OCI-LY3 (cell line): Measurements from ENCODE around the gene BCL2L2.

Source experiments
- H2AFZ ChIP-seq: fragments of 200-600, 300-600 bp; shearing (Covaris generic); 2 replicates; pipeline ENCODE4 v1.6.0; 2014; ENCODE audit warnings: antibody characterized with exemption, low read depth, low read length
- H3K27ac ChIP-seq: fragments of 200-600, 300-600 bp; sonication (generic); 2 replicates; pipeline ENCODE4 v1.5.1; 2014; ENCODE audit warnings: mild to moderate bottlenecking, low read length, moderate library complexity, mixed read lengths
- H3K27me3 ChIP-seq: fragments of 200-600, 300-600 bp; sonication (generic); 2 replicates; pipeline ENCODE4 v1.6.1; 2014; ENCODE audit warnings: low read depth, low read length, mixed read lengths
- H3K36me3 ChIP-seq: fragments of 200-600, 300-600 bp; sonication (generic); replicated peaks from 2 replicates; pipeline ENCODE3; 2014; ENCODE audit warnings: low read depth, low read length, mixed read lengths
- H3K4me1 ChIP-seq: fragments of 300-600, 200-600 bp; sonication (generic); 2 replicates; pipeline ENCODE4 v1.6.1; 2014; ENCODE audit warnings: low read length, mixed read lengths
- H3K4me2 ChIP-seq: fragments of 200-600, 300-600 bp; sonication (generic); 2 replicates; pipeline ENCODE4 v1.6.1; 2014; ENCODE audit warnings: low read length, mixed read lengths
- H3K4me3 ChIP-seq: fragments of 300-600, 200-600 bp; sonication (generic); 2 replicates; pipeline ENCODE4 v1.5.1; 2014; ENCODE audit warnings: antibody characterized with exemption, mild to moderate bottlenecking, low read length, moderate library complexity
- H3K79me2 ChIP-seq: fragments of 300-600, 200-600 bp; shearing (Covaris generic); 2 replicates; pipeline ENCODE4 v1.6.1; 2014; ENCODE audit warnings: mild to moderate bottlenecking, low read length, mixed read lengths
- H3K9ac ChIP-seq: fragments of 300-600, 200-600 bp; shearing (Covaris generic); 2 replicates; pipeline ENCODE4 v1.6.0; 2014; ENCODE audit warnings: mild to moderate bottlenecking, low read length, moderate library complexity
- H3K9me3 ChIP-seq: fragments of 200-600, 300-600 bp; shearing (Covaris generic); 2 replicates; pipeline ENCODE4 v1.6.1; 2014; ENCODE audit warnings: low read length, mixed read lengths; ENCODE audit not compliant: insufficient read depth
- H4K20me1 ChIP-seq: fragments of 200-600, 300-600 bp; sonication (generic); 2 replicates; pipeline ENCODE4 v1.6.1; 2016; ENCODE audit warnings: low read length, mixed read lengths; ENCODE audit not compliant: insufficient read depth
- EZH2phosphoT487 ChIP-seq: fragments of 200-600 bp; shearing (Covaris generic); IDR thresholded peaks from 2 replicates; pipeline ENCODE4 v1.6.1; 2018; ENCODE audit warnings: antibody characterized with exemption, mixed run types, low read depth
- TF ChIP-seq, protein P1 (sequence below): fragments of 200-600, 300-600 bp; sonication (generic); IDR thresholded peaks from 2 replicates; pipeline ENCODE4 v1.5.1; 2014; ENCODE audit warnings: antibody characterized with exemption, low read length, low read depth

Gene BCL2L2

DNA sequence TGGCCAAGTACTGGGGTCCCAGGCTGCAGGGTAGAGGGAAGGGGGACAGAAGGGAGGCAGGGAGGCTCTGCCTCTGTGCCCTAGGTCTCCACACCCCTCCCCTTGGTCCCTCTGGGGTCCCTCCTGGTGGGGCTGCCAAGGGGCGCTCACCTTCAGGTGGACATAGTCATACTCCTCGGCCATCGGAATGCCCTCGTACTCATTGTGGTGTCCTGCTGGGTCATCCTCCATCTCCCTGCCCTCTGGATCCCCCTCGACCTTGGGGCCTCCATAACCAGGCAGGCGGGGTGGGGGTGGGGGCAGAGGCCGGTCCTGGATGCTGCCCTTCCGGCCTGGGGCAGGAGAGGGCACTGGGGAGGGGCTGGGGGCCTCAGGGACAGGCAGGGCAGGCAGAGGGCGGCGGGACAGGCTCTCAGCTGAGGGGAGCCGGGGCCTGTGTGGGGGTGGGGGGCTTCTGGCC is 52.6 kb downstream of the BCL2L2 start:
- no peaks in the 10 kb centered on the region for H3K9me3 ChIP-seq
- H3K4me2 ChIP-seq, result no peak overlapping the region
- no peaks in the 10 kb centered on the region for H3K4me1 ChIP-seq
- H3K36me3 ChIP-seq, result no peaks in the 10 kb centered on the region
- no peak overlapping the region for H3K27ac ChIP-seq
- no peaks in the 10 kb centered on the region for H3K79me2 ChIP-seq
- no peak overlapping the region for H3K9ac ChIP-seq
- TF ChIP-seq, protein P1, sequence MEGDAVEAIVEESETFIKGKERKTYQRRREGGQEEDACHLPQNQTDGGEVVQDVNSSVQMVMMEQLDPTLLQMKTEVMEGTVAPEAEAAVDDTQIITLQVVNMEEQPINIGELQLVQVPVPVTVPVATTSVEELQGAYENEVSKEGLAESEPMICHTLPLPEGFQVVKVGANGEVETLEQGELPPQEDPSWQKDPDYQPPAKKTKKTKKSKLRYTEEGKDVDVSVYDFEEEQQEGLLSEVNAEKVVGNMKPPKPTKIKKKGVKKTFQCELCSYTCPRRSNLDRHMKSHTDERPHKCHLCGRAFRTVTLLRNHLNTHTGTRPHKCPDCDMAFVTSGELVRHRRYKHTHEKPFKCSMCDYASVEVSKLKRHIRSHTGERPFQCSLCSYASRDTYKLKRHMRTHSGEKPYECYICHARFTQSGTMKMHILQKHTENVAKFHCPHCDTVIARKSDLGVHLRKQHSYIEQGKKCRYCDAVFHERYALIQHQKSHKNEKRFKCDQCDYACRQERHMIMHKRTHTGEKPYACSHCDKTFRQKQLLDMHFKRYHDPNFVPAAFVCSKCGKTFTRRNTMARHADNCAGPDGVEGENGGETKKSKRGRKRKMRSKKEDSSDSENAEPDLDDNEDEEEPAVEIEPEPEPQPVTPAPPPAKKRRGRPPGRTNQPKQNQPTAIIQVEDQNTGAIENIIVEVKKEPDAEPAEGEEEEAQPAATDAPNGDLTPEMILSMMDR, result no peak
- TF ChIP-seq EZH2phosphoT487, result no peak
- no peak overlapping the region for H2AFZ ChIP-seq
- H4K20me1 ChIP-seq, result no peaks in the 10 kb centered on the region
- H3K27me3 ChIP-seq, result peaks cover 6% of the 10 kb centered on the region; the same call in 1 of the 2 replicates
- H3K4me3 ChIP-seq, result no peak overlapping the region

DNA sequence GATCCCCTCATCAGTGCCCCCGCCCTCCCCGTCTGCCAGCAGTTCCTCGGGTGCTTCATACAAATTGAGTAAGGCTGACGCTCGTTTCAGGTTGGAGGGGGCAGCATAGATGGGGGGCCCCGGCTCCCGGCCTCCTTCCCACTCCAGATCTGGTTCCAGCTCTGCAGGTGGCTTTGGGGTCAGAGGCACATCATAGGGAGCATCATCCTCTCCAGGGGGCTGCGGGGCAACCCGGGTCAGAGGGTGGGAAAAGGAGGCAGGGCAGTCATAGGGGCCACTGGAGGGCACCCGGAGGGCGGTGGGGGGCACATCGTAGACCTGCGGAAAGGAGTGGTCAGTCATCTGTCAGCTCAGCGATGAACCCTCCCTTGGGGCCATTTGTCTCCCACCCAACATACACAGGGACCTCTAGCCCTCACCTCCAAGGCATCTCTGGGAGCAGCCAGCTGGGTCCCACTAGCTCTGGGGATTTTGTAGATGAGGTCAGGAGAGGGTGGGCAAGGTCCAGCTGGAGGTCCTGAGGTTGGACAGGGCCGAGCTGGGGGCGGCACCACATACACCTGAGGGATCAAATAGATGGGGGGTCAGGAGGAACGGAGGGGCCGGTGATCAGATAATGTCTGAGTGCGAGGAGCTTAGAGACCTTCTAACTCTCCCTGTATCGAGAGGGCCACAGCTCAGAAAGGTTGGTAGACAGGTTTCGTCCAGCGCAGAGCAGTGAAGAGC is 53.3 kb downstream of the BCL2L2 start:
- Histone ChIP-seq H2AFZ (no peak overlapping the region), H3K4me3 (no peak overlapping the region), H3K27me3 (peaks cover 3% of the 10 kb centered on the region; the same call in 1 of the 2 replicates), H3K27ac (no peak overlapping the region), H3K9me3 (no peaks in the 10 kb centered on the region), H3K36me3 (no peaks in the 10 kb centered on the region), H4K20me1 (no peaks in the 10 kb centered on the region), H3K79me2 (no peaks in the 10 kb centered on the region), H3K4me2 (no peak overlapping the region), H3K9ac (no peak overlapping the region), H3K4me1 (no peaks in the 10 kb centered on the region)
- TF ChIP-seq, protein P1, result no peak
- no peak for TF ChIP-seq EZH2phosphoT487

DNA sequence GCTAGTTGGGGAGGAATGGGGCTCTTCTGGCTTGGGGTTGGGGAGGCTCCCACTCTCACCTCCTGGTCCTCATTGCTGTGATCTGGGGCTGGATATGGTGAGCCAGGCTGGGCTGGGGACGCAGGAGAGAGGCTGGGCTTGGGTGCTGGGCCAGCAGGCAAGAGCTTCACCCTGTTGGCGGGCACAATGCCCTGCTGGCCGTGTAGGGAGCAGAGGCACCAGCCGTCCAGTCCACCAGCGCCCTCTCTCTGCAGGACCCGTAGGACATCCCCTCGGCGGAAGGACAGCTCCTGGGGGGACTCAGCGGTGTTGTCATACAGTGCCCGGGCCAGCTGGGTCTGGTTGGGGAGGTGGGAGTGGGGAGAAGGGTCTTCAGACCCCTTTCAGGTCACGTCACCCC is 53.9 kb downstream of the BCL2L2 start:
- no peak overlapping the region for H3K9ac ChIP-seq
- H3K27ac ChIP-seq, result no peak overlapping the region
- no peaks in the 10 kb centered on the region for H4K20me1 ChIP-seq
- H3K27me3 ChIP-seq, result peaks cover 3% of the 10 kb centered on the region; the same call in 1 of the 2 replicates
- TF ChIP-seq EZH2phosphoT487, result no peak
- TF ChIP-seq, protein P1, result peak; percentile 7; the same call in 1 of the 2 replicates
- H3K9me3 ChIP-seq, result no peaks in the 10 kb centered on the region
- H3K4me2 ChIP-seq, result no peak overlapping the region
- H3K4me1 ChIP-seq, result no peaks in the 10 kb centered on the region
- H3K36me3 ChIP-seq, result no peaks in the 10 kb centered on the region
- H3K4me3 ChIP-seq, result no peak overlapping the region
- H3K79me2 ChIP-seq, result no peaks in the 10 kb centered on the region
- no peak overlapping the region for H2AFZ ChIP-seq

DNA sequence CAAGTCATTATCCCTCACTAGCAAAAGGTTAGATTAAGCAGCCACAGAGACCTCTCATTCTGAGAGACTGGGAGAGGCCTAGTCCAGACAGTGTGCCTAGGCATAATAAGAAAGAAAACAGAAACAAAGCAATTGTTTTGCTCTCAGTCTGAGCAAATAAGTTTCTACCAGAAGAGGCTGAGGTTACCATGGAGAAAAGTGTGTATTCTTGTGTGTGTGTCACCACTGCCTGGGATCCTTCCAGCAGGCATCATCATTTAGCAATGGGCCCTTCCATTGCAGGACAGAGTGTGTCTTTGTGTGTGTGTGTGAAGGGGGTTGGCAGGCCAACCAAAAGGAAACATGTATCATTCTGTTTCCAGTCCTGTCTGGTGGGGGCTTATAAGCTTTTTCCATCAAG is 54.7 kb downstream of the BCL2L2 start:
- H3K4me3 ChIP-seq, result no peak overlapping the region
- H3K4me1 ChIP-seq, result no peaks in the 10 kb centered on the region
- H3K9ac ChIP-seq, result no peak overlapping the region
- no peaks in the 10 kb centered on the region for H3K36me3 ChIP-seq
- H2AFZ ChIP-seq, result no peak overlapping the region
- H3K4me2 ChIP-seq, result no peak overlapping the region
- peaks cover 3% of the 10 kb centered on the region; the same call in 1 of the 2 replicates for H3K27me3 ChIP-seq
- no peaks in the 10 kb centered on the region for H4K20me1 ChIP-seq
- H3K79me2 ChIP-seq, result no peaks in the 10 kb centered on the region
- H3K9me3 ChIP-seq, result no peaks in the 10 kb centered on the region
- TF ChIP-seq, protein P1, result no peak
- TF ChIP-seq EZH2phosphoT487, result no peak
- H3K27ac ChIP-seq, result no peak overlapping the region
